Measurements from ENCODE around the gene CD300A. TPM values are rescaled to one million over a fixed set of nuclear protein-coding genes. Genes with fewer than 3 reads are reported as not detected.

The CD300A gene
- total RNA-seq, result 1 to 10 TPM in 1 of 2 donors, under 1 TPM in 1; 0.46 to 4.0 TPM

GRCh38 chr17:74466111-74466827, at the start of gene CD300A:
TSS of gene CD300A (plus strand) at chr17:74466634. CDS start at chr17:74466704, 70 bp downstream.
- Mint-ChIP-seq H3K27ac (peak within 1 kb of the TSS in 1 of 2 donors; percentile 77), H3K9me3 (peaks cover 0 to 4% of the 10 kb centered on the region in 2 donors), H3K36me3 (no peaks in the 10 kb centered on the region)
- DNase-seq (ENCODE audit: low spot score in 2 of 2) (no peak), ATAC-seq (peak; percentile 2 to 19)

DNA sequence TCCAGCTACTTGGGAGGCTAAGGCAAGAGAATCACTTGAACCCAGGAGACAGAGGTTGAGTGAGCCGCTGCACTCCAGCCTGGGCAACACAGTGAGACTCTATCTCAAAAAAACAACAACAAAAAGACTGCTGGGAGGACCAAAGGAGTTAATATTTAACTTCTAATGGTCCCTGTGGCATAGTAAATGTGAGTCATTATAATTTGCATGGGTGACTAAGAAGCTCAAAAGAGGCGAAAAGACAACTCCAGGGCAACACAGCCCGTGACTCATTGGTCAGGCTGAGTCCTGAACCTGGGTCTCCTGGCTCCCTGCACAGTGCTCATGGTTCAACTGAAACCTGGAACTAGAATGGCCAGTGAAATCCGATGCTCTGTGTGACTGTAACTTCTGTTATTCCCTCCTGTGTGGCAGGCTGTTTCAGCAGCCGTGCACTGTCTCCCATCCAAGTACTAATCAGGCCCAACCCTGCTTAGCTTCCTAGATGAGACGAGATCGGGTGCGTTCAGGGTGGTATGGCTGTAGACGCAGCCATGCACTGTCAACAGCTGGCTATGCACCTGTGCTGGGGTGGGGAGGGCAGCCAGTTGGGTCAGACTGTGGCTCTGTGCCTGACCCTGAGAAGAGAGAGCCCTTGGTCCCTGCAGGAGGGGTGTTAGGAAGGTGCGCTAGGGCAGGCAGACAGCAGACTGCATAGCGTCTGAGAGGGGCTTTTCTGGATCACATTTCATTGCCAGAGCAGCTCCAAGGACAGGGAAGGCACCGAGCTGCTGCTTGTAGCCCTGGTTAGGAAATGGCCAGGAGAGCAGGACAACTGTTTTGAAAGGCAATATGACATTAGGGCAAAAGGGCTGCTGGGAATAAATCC, 49.0 kb upstream of the CD300A start:
- no peak overlapping the region for H3K27ac Mint-ChIP-seq
- ATAC-seq (peak; percentile 74 to 96), DNase-seq (ENCODE audit: low spot score in 2 of 2) (no peak)
- no peaks in the 10 kb centered on the region for H3K36me3 Mint-ChIP-seq
- H3K9me3 Mint-ChIP-seq, result no peaks in the 10 kb centered on the region

- H3K36me3 Mint-ChIP-seq, result no peaks in the 10 kb centered on the region
- DNase-seq (ENCODE audit: low spot score in 2 of 2), result no peak
- H3K9me3 Mint-ChIP-seq, result no peaks in the 10 kb centered on the region
- no peak overlapping the region for H3K27ac Mint-ChIP-seq
- ATAC-seq, result no peak
Observed at GRCh38 chr17:74419928-74420411, 46.5 kb upstream of the CD300A start.

DNA sequence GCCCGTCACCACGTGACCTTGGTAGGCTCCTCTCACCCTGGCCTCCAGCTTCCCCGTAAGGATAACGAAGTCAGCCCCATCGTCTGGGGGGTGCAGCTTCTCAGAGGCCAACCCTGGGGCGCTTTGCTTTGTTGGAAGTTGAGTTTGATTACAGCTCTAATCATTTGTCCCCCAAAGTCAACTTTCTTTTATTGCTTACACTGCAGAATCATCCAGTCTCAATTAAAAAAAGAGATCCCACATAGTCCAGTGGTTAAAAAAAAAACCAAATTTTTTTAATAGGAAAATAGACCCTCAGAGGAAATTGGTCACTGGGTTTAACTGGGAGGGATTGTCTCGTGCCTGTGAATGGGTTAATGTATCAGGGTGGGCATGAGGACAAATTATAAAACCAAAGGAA, 42.3 kb upstream of the CD300A start:
- Mint-ChIP-seq H3K36me3 (no peaks in the 10 kb centered on the region), H3K9me3 (no peaks in the 10 kb centered on the region), H3K27ac (no peak overlapping the region)
- no peak for ATAC-seq
- no peak for DNase-seq (ENCODE audit: low spot score in 2 of 2)

DNA sequence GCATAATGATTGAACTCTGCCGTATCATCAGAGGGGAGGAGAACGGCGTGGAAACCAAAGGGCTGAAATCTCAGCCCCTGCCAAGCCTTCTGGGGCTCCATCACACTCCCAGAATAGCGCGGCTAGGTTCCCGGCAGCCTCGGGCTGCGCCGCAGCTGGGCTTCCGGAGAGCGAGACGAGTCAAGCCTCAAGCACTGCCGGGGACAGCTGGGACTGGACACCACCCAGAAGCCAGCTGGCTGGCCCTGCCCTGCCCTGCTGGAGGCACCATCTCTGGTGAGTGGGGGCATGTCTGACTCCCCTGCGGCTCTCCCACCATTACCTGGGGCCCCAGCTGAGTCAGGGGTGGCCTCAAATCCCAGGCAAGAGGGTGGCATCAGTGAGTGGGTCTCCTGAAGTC, 41.8 kb upstream of the CD300A start:
- H3K9me3 Mint-ChIP-seq, result no peaks in the 10 kb centered on the region
- DNase-seq (ENCODE audit: low spot score in 2 of 2), result no peak
- ATAC-seq, result no peak
- H3K27ac Mint-ChIP-seq, result no peak overlapping the region
- no peaks in the 10 kb centered on the region for H3K36me3 Mint-ChIP-seq

DNA sequence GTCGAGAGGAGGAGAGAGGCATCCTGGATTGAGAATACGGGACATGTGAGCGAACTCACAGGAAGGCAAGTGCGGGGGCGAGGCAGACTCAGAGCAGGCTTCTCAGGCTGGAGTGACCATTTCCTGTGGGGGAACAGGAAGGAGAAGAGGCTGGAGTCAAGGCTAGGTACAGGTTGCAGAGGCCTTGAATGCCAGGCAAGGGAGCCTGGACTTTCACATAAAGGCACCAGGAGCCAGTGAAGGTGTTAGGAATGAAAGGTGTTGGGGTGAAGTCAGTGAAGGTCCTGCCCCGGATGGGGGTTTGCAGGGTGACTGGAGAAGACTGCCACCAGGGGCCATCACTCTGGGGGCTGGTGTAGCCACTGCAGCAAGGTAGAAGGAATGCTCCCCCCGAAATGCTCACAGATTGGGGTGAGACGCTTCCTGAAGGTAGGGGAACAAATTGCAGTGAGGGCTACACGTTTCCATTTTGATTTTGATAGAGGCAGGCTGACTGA, 39.8 kb upstream of the CD300A start:
- no peak for ATAC-seq
- DNase-seq (ENCODE audit: low spot score in 2 of 2), result no peak
- no peaks in the 10 kb centered on the region for H3K36me3 Mint-ChIP-seq
- no peak overlapping the region for H3K27ac Mint-ChIP-seq
- no peaks in the 10 kb centered on the region for H3K9me3 Mint-ChIP-seq

GRCh38 chr17:74427048-74427762, 39.2 kb upstream of the CD300A start:
- ATAC-seq (no peak), DNase-seq (ENCODE audit: low spot score in 2 of 2) (no peak)
- H3K36me3 Mint-ChIP-seq, result no peaks in the 10 kb centered on the region
- no peak overlapping the region for H3K27ac Mint-ChIP-seq
- H3K9me3 Mint-ChIP-seq, result no peaks in the 10 kb centered on the region

DNA sequence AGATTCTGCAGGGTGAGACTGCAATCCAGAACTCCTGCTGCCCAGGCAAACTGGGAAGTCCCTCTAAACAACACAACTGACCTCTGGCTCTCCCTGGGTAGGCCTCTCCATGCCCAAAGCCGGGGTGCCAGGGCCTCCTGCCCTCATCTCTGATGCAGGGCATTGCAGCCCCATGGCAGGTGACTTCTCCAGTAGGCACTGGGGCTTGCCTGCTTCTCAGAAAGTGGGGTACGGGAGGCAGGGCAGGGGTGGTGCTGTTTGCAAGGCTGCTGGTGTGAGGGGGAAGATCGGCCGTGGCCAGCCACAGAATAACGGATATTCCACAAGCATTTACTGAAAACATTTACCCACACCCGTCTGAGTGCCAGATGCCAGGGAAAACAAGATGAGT, 38.7 kb upstream of the CD300A start:
- Mint-ChIP-seq H3K9me3 (no peaks in the 10 kb centered on the region), H3K27ac (no peak overlapping the region), H3K36me3 (no peaks in the 10 kb centered on the region)
- ATAC-seq (no peak), DNase-seq (ENCODE audit: low spot score in 2 of 2) (no peak)

GRCh38 chr17:74429604-74430384, 36.6 kb upstream of the CD300A start:
- Mint-ChIP-seq H3K36me3 (no peaks in the 10 kb centered on the region), H3K27ac (no peak overlapping the region), H3K9me3 (no peaks in the 10 kb centered on the region)
- DNase-seq (ENCODE audit: low spot score in 2 of 2) (no peak), ATAC-seq (peak in 1 of 2 donors; percentile 13)

DNA sequence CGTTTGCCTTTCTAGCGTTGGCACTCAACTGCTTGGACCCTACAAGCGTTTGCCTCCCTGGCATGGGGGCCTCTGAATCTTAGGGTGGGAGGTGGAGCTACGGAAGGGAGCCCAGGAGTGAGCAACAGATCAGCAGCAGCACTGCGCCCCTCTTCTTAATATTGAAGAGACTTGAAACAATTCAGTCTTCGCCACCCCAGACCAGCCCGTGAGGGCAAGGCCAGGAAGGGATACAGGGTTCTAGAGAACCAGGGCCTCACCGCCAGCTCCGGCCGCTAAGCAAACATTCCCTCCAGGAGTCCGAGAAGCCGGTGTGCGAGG, 36.1 kb upstream of the CD300A start:
- DNase-seq (ENCODE audit: low spot score in 2 of 2) (no peak), ATAC-seq (peak; percentile 8 to 16)
- Mint-ChIP-seq H3K36me3 (no peaks in the 10 kb centered on the region), H3K27ac (no peak overlapping the region), H3K9me3 (no peaks in the 10 kb centered on the region)

- H3K9me3 Mint-ChIP-seq, result no peaks in the 10 kb centered on the region
- no peak overlapping the region for H3K27ac Mint-ChIP-seq
- peak; percentile 47 to 69 for ATAC-seq
- DNase-seq (ENCODE audit: low spot score in 2 of 2), result no peak
- H3K36me3 Mint-ChIP-seq, result no peaks in the 10 kb centered on the region
Observed at GRCh38 chr17:74430706-74431567, 35.5 kb upstream of the CD300A start.

- peaks cover 0 to 7% of the 10 kb centered on the region in 2 donors for H3K9me3 Mint-ChIP-seq
- peak; percentile 53 to 81 for ATAC-seq
- no peaks in the 10 kb centered on the region for H3K36me3 Mint-ChIP-seq
- no peak within 1 kb of the TSS for H3K27ac Mint-ChIP-seq
- peak in 1 of 2 donors; percentile 59 for DNase-seq (ENCODE audit: low spot score in 2 of 2)
Observed at GRCh38 chr17:74431568-74432423, 34.6 kb upstream of the CD300A start, which contains the start of gene GPRC5C. TSS of gene GPRC5C (plus strand) at chr17:74432088. CDS start at chr17:74439777, 7,689 bp downstream.

- H3K27ac Mint-ChIP-seq, result no peak overlapping the region
- no peak for ATAC-seq
- H3K9me3 Mint-ChIP-seq, result peaks cover 0 to 11% of the 10 kb centered on the region in 2 donors
- H3K36me3 Mint-ChIP-seq, result no peaks in the 10 kb centered on the region
- DNase-seq (ENCODE audit: low spot score in 2 of 2), result no peak
Observed at GRCh38 chr17:74432424-74432690, 34.1 kb upstream of the CD300A start.

GRCh38 chr17:74432766-74433391, 33.6 kb upstream of the CD300A start:
- DNase-seq (ENCODE audit: low spot score in 2 of 2) (no peak), ATAC-seq (no peak)
- Mint-ChIP-seq H3K36me3 (no peaks in the 10 kb centered on the region), H3K9me3 (peaks cover 1 to 15% of the 10 kb centered on the region in 2 donors), H3K27ac (no peak overlapping the region)
